Lung (tissue), 12 donors: ENCODE data around the gene KRTAP10-6. TPM values are rescaled to one million over a fixed set of nuclear protein-coding genes. Genes with fewer than 3 reads are reported as not detected.

Experiments
- ATAC-seq: fragments of 200-7000 bp; cut with Tn5 transposase; one replicate; pipeline ENCODE4 v1.9.1; 2020; ENCODE audit warnings: moderate number of reproducible peaks; ENCODE audit not compliant: insufficient read depth, low FRiP score
- DNase-seq, 3 donors: peaks; one replicate each; pipeline ENCODE4 v3.0.0-alpha.2; 2013 to 2017
- H3K27ac ChIP-seq, 2 donors: one replicate each; pipeline ENCODE4 v1.5.1; 2013; ENCODE audit warnings: mild to moderate bottlenecking in 2 of 2, moderate library complexity in 2 of 2, control low read depth in 1 of 2, inconsistent platforms in 1 of 2, low read depth in 1 of 2, low read length in 1 of 2
- H3K27me3 ChIP-seq, 3 donors: one replicate each; pipeline ENCODE4 v1.5.1; 2013; ENCODE audit warnings: low read length in 2 of 3; ENCODE audit not compliant: control insufficient read depth in 3 of 3, insufficient read depth in 3 of 3
- H3K36me3 ChIP-seq, 4 donors: one replicate each; pipeline ENCODE4 v1.5.1; 2013; ENCODE audit warnings: low read length in 4 of 4, mild to moderate bottlenecking in 1 of 4, moderate library complexity in 1 of 4; ENCODE audit not compliant: control insufficient read depth in 4 of 4, insufficient read depth in 4 of 4
- H3K4me1 ChIP-seq, 5 donors: one replicate each; pipeline ENCODE4 v1.5.1; 2013; ENCODE audit warnings: low read length in 5 of 5, mild to moderate bottlenecking in 2 of 5, moderate library complexity in 1 of 5; ENCODE audit not compliant: control insufficient read depth in 5 of 5, insufficient read depth in 5 of 5
- H3K4me3 ChIP-seq: one replicate; pipeline ENCODE4 v1.5.1; 2013; ENCODE audit warnings: mild to moderate bottlenecking, control low read depth, moderate library complexity
- H3K9ac ChIP-seq, 2 donors: one replicate each; pipeline ENCODE4 v1.5.1; 2013; ENCODE audit warnings: low read length in 2 of 2, control low read depth in 1 of 2; ENCODE audit not compliant: insufficient read depth in 1 of 2
- H3K9me3 ChIP-seq, 4 donors: one replicate each; pipeline ENCODE4 v1.5.1; 2013; ENCODE audit warnings: low read length in 3 of 4, mild to moderate bottlenecking in 1 of 4, moderate library complexity in 1 of 4; ENCODE audit not compliant: control insufficient read depth in 4 of 4, insufficient read depth in 3 of 4
- WGBS, 2 donors: extraction: QIAGEN DNeasy Blood & Tissue Kit; methylation state at CpG; one replicate each; pipeline ENCODE4 v1.1.7; 2013; 5-methylcytosine and 5-hydroxymethylcytosine counted together
- polyA plus RNA-seq, 2 donors: library from polyadenylated mRNA; stranded (reverse); fragments of 200-250 nt; gene quantifications; one replicate each; pipeline ENCODE4 v1.2.1, GENCODE V29; 2013
- total RNA-seq, 2 donors: library from RNA; depleted of rRNA in 1 of 2; stranded (reverse); fragments of >200 nt in 1 of 2; gene quantifications; one replicate each; pipeline ENCODE4 v1.2.1, GENCODE V29; 2014 to 2021
- TF ChIP-seq, protein P1 (sequence below): IDR thresholded peaks from 2 replicates; pipeline ENCODE4 v1.5.1; 2012; ENCODE audit warnings: mild to moderate bottlenecking; ENCODE audit errors: control extremely low read depth, extremely low read depth
- donor health status: control.
- donor health status: control.
- donor health status: Bipolar disorder and iron deficiency.
- donor health status: healthy.
- donor health status: DM: yes; HTN: yes; CAD: no.

Gene KRTAP10-6
- total and polyA plus RNA-seq, 4 donors: not detected

DNA sequence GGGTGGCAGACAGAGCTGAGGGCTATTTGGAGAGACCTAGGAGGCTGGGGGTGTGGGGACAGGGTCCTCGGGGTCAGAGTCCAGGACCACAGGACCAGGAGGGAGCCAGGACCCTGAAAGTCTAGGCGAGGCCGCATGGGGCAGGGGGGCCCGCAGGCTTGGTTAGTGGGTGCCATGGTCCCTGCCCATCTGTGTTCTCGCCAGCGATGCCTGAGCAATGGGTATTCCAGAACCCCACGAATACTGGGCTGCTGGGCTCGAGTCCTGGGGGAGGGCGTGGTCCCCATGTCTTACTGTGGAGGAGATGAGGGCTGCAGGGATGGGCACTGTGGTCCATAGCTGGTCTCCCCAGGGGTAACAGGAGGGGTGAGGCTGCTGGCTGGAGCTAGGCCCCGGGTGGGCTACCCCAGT lies 2.0 kb downstream of the KRTAP10-6 start:
- H3K9ac ChIP-seq: no peak overlapping the region
- H3K9me3 ChIP-seq: peaks cover 0 to 6% (median 0%) of the 10 kb centered on the region in 4 donors
- DNase-seq (no peak), ATAC-seq (no peak)
- no peak overlapping the region for H3K4me3 ChIP-seq
- no peak overlapping the region for H3K27ac ChIP-seq
- 79 to 92% methylated on average over 9 to 10 of the region's 10 CpGs for WGBS, 2 donors
- TF ChIP-seq, protein P1, sequence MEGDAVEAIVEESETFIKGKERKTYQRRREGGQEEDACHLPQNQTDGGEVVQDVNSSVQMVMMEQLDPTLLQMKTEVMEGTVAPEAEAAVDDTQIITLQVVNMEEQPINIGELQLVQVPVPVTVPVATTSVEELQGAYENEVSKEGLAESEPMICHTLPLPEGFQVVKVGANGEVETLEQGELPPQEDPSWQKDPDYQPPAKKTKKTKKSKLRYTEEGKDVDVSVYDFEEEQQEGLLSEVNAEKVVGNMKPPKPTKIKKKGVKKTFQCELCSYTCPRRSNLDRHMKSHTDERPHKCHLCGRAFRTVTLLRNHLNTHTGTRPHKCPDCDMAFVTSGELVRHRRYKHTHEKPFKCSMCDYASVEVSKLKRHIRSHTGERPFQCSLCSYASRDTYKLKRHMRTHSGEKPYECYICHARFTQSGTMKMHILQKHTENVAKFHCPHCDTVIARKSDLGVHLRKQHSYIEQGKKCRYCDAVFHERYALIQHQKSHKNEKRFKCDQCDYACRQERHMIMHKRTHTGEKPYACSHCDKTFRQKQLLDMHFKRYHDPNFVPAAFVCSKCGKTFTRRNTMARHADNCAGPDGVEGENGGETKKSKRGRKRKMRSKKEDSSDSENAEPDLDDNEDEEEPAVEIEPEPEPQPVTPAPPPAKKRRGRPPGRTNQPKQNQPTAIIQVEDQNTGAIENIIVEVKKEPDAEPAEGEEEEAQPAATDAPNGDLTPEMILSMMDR: no peak
- H3K36me3 ChIP-seq: no peaks in the 10 kb centered on the region
- H3K4me1 ChIP-seq: peaks cover 0 to 8% (median 0%) of the 10 kb centered on the region in 5 donors
- no peaks in the 10 kb centered on the region for H3K27me3 ChIP-seq

DNA sequence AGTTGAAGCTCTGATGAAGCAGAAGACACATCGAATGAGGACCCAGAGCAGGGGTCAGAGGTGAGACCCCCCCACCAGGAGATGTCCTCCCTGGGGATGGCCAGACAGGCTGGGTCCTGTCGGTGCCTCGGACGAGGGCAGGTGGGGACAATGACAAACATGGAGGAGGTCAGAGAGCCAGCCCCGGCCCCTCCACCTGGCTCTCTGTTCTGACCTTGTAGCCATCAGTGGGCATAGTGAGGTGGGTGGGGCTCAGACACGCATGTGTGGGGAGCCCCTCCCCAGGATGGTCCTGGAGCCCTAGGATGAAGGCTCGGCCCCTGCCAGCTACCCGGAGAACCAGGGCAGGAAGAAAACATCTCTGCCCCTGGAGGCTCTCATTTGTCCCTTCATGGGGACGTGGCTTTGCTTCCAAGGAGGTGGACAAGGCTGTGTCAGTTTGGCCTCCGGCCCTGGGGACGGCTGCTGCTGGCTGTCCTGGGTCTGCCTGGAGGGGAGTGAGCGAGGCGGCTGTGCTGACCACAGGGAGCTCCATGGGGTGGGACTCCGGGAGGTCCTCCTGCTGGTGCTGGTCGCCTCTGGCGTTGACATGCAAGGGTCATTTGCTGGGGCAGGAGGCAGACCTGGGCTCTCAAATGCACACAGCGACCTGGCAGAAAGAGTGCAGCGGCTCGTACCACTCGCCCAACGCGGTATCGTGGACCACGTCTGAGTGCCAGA lies 2.6 kb downstream of the KRTAP10-6 start:
- Histone ChIP-seq H3K4me1 (peaks cover 0 to 8% (median 0%) of the 10 kb centered on the region in 5 donors), H3K9ac (no peak overlapping the region), H3K4me3 (no peak overlapping the region), H3K36me3 (no peaks in the 10 kb centered on the region), H3K27ac (no peak overlapping the region), H3K9me3 (peaks cover 0 to 6% (median 0%) of the 10 kb centered on the region in 4 donors), H3K27me3 (peaks cover 0 to under 1% (median 0%) of the 10 kb centered on the region in 3 donors)
- ATAC-seq: no peak
- WGBS, 2 donors: 79 to 85% methylated on average over 24 of the region's 24 CpGs
- TF ChIP-seq, protein P1: no peak
- no peak for DNase-seq

DNA sequence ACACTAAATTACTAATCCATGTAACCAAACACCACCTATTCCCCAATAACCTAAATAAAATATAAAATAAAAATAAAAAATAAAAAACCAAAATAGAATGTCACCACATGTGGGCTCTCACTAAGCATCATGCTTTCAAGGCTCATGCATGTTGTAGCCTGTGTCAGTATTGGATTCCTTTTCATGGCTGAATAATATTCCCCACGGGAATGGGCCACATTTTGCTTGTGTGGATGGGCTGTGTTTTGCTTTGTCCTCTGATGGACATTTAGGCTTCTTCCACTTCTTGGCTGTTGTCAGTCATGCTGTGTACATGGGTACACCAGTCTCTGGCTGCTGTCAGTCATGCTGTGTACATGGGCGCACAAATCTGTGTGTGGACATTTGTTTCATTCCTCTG lies 3.2 kb downstream of the KRTAP10-6 start:
- Histone ChIP-seq H3K27me3 (peaks cover 0 to 2% (median under 1%) of the 10 kb centered on the region in 3 donors), H3K27ac (no peak overlapping the region), H3K4me1 (peaks cover 0 to 8% (median 0%) of the 10 kb centered on the region in 5 donors), H3K4me3 (no peak overlapping the region), H3K9me3 (peaks cover 0 to 6% (median 0%) of the 10 kb centered on the region in 4 donors), H3K36me3 (no peaks in the 10 kb centered on the region), H3K9ac (no peak overlapping the region)
- TF ChIP-seq, protein P1: no peak
- WGBS, 2 donors: 96 to 100% methylated on average over 2 of the region's 2 CpGs
- DNase-seq: no peak
- no peak for ATAC-seq
